Measurements from ENCODE around the gene SLC23A2.

SLC23A2 gene

DNA sequence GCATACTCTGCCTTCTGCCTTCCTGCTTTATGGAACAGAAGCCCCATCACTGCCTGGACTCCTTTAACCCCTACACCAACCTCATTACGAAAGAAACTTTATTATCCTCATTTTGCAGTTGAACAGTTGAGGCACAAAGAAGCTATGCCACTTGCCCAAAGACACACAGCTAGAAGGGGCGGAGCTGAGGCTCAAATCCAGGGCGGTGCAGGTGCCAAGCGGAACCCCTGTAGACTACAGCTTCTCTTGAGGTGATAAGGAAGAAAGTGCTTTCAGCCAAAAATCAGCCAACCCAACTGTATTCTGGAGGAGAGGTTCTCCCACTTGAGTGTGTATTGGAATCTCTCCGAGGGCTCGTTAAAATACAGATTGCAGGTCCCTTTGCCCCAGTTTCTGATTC, 189.1 kb downstream of the SLC23A2 start:
- DNase-seq = no peak

- DNase-seq = no peak
Measured at GRCh38 chr20:4811661-4812181, 189.6 kb downstream of the SLC23A2 start.

- no peak for DNase-seq
Measured at GRCh38 chr20:4811257-4811656, 190.1 kb downstream of the SLC23A2 start.

GRCh38 chr20:4810426-4811019, 190.8 kb downstream of the SLC23A2 start:
- no peak for DNase-seq

DNA sequence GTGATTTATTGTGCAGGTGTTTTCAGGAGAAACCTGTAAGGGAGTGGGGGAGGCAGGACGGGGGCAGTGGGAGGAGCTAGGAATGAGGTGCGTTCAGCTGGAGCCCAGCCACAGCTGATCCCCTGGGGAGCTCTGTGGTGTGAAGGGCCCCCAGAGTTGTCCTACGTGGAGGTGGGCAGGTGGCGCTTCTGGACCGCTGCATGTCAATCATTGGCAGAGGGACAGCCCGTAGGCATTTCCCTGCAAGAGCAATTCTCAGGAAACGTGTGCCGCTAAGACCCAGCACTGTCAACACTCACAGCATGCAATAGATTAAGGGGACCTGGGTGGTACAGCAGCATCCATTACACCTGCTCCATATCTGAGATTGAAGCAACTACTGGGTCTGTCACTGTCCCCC, 191.6 kb downstream of the SLC23A2 start:
- no peak for DNase-seq

DNA sequence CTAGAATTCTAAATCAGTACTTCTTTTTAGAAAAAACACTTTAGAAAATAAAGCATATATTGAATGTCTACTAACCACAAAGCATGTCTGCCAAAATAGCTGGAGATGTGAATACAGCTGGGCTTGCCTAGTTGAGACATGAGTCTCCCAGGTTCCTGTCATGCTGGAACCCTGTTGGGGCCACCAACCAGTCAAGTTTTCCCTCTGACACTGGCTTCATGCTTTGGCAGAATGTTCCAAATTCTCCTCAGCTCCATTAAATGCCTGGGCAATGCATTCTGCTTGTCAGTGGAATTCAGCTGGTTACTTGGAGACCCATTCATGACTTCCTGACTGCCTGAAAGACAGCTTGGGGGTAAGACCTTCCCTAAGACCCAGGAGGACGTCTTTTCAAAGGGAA, 192.4 kb downstream of the SLC23A2 start:
- no peak for DNase-seq

DNA sequence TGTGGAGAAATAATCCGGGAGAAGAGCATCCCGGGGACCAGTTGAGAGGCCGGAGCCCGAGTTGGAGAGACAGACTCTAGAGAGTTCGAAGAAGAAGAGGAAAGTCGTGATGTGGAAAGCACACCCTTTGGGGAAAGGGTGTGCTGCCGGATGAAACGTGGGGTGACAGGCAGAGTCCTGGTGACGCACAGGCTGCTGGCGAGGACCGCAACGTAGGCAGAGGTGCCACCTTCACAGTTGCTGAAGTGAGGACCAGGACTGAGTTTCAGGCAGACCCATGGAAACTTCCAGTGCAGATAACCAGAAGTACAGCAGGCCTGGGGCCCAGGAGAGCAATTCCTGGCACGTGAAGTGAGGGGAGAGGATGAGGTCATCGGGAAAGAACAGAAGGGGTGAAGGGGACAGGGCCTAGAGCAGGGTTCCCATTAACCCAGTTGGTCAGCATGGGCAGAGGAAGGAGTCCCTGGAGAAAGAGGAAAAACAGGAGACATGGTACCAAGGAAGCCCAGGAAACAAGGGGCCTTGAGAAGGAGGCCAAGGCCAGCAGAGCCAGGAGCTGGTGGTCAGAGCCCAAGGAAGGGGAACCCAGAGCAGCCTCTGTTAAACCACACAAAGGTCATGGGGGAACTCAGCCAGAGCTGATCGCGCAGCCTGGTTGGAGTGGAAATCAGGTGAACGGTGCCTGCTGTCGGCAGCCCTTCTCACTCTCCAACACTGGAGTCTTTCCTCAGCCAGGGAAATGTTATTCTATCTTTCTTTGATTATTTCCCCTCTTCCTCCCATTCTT, 195.5 kb downstream of the SLC23A2 start:
- DNase-seq = no peak

DNA sequence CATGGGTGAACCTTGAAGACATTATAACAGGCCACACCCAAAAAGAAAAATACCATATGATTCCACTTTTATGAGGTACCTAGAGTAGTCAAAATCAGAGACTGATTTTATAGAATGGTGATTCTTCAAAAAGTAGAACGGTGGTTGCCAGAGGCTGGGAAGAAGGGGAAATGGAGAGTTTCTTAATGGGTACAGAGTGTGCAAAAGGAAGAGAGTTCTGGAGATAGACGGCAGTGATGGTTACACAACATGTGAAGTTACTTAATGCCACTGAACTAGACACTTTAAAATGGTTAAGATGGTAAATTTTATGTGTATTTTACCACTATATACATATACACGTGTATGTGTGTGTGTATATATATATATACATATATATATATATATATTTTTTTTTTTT, 198.8 kb downstream of the SLC23A2 start:
- DNase-seq = no peak

Measured in fibroblast of skin of abdomen (primary cell).